Uterus (tissue), 2 donors: ENCODE measurements around the gene FGR.
"Not testable (repeated sequence)": the region's sequence is repeated elsewhere in the genome, so short reads cannot be mapped to it uniquely, and the experiment has no call there.

Experiments
- POLR2A ChIP-seq, 2 donors: fragments of 450-650 bp; IDR thresholded peaks; one replicate each; pipeline ENCODE4 v1.6.1; 2016; ENCODE audit warnings: antibody characterized with exemption in 2 of 2, mild to moderate bottlenecking in 1 of 2, moderate library complexity in 1 of 2
- TF ChIP-seq, protein P1 (sequence below), 4 experiments: fragments of 200-600 bp in 2 of 4; fragments of 450-650 bp in 2 of 4; sonication (generic) in 2 of 4; IDR thresholded peaks; one replicate each; pipeline ENCODE4 v1.5.1; 2016 to 2019; ENCODE audit warnings: antibody characterized with exemption in 4 of 4, mild to moderate bottlenecking in 2 of 4, moderate library complexity in 1 of 4

DNA sequence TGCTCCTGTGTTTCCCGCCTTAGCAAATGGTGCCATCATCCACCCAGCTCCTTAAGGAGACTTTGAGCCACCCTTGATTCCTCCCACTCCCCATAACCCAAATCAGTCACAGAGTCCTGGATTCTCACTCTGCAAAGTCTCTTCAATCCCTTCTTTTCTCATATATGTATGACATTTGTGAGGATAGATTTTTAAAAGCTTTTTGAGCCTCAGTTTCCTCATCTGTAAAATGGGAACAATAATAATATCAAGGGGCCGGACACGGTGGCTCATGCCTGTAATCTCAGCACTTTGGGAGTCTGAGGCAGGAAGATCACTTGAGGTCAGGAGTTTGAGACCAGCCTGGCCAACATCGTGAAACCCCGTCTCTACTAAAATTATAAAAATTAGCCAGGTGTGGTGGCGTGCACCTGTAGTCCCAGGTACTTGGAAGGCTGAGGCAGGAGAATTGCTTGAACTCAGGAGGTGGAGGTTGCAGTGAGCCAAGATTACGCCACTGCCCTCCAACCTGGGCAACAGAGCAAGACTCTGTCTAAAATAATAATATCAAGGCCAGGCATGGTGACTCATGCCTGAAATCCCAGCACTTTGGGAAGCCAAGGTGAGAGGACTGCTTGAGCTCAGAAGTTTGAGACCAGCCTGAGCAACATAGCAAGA lies 15.1 kb downstream of the FGR start:
- TF ChIP-seq, protein P1, sequence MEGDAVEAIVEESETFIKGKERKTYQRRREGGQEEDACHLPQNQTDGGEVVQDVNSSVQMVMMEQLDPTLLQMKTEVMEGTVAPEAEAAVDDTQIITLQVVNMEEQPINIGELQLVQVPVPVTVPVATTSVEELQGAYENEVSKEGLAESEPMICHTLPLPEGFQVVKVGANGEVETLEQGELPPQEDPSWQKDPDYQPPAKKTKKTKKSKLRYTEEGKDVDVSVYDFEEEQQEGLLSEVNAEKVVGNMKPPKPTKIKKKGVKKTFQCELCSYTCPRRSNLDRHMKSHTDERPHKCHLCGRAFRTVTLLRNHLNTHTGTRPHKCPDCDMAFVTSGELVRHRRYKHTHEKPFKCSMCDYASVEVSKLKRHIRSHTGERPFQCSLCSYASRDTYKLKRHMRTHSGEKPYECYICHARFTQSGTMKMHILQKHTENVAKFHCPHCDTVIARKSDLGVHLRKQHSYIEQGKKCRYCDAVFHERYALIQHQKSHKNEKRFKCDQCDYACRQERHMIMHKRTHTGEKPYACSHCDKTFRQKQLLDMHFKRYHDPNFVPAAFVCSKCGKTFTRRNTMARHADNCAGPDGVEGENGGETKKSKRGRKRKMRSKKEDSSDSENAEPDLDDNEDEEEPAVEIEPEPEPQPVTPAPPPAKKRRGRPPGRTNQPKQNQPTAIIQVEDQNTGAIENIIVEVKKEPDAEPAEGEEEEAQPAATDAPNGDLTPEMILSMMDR (IDR thresholded peaks at IDR 0.05): not testable (repeated sequence)
- TF ChIP-seq POLR2A (IDR thresholded peaks at IDR 0.05): not testable (repeated sequence)
